GM12878 (cell line): ENCODE results near the gene F12. TPM values are rescaled to one million over a fixed set of nuclear protein-coding genes. Genes with fewer than 3 reads are reported as not detected.

Experiments used
- ATAC-seq: fragments of 200-7000 bp; cut with Tn5 transposase; 3 replicates; pipeline ENCODE4 v1.9.1; 2020; ENCODE audit warnings: mild to moderate bottlenecking, moderate library complexity
- BruUV-seq: library from RNA; stranded (reverse); fragments of 400-500 nt; replicated peaks from 2 replicates; lab custom pipeline; 2021; lab: Mats Ljungman, UMichigan
- CTCF ChIA-PET: fragments of 300-600 bp; sonication (Branson Sonifier 250); formaldehyde crosslinking; extraction: SDS; loops from one replicate; lab custom pipeline; 2021; ENCODE audit warnings: inconsistent platforms; lab: Yijun Ruan, JAX
- POLR2A ChIA-PET: fragments of 350-600 bp; formaldehyde crosslinking; extraction: SDS; loops from one replicate; lab custom pipeline; 2021; ENCODE audit warnings: inconsistent platforms; lab: Charles Lee
- RAD21 ChIA-PET: fragments of 300-600 bp; sonication (Branson Sonifier 250); formaldehyde crosslinking; loops from one replicate; lab custom pipeline; 2023; ENCODE audit warnings: antibody characterized with exemption; ENCODE audit not compliant: unreplicated experiment; lab: Charles Lee
- SMC1A ChIA-PET: fragments of 300-600 bp; sonication (Branson Sonifier 250); formaldehyde crosslinking; loops from one replicate; lab custom pipeline; 2023; ENCODE audit not compliant: unreplicated experiment, uncharacterized antibody; lab: Charles Lee
- DNase-seq: peaks from one replicate; pipeline ENCODE4 v3.0.0-alpha.2; 2011; ENCODE audit warnings: low read depth, low spot score
- FAIRE-seq: peaks from 3 replicates; lab custom pipeline; 2011; peaks lifted over from hg19 to GRCh38; lab: Jason Lieb, UNC
- H2AFZ ChIP-seq: 2 replicates; pipeline ENCODE4 v1.6.0; 2011; ENCODE audit warnings: low read depth, low read length, control low read depth; ENCODE audit not compliant: control insufficient read depth
- H3K27ac ChIP-seq: 2 replicates; pipeline ENCODE4 v1.5.1; 2011; ENCODE audit warnings: control low read depth; ENCODE audit not compliant: control insufficient read depth, insufficient read depth
- H3K27me3 ChIP-seq, 2 experiments: replicated peaks in 1 of 2; 2 replicates each; pipeline versions ENCODE4 v1.6.0 to v1.6.1; 2011; ENCODE audit warnings: low read length in 1 of 2; ENCODE audit not compliant: control insufficient read depth in 2 of 2, insufficient read depth in 2 of 2
- H3K36me3 ChIP-seq, 2 experiments: 2 replicates each; pipeline ENCODE4 v1.5.1; 2011; ENCODE audit warnings: low read length in 1 of 2; ENCODE audit not compliant: control insufficient read depth in 2 of 2, insufficient read depth in 2 of 2
- H3K4me1 ChIP-seq: 2 replicates; pipeline ENCODE4 v1.6.1; 2011; ENCODE audit warnings: mild to moderate bottlenecking, low read length, moderate library complexity, mixed read lengths; ENCODE audit not compliant: control insufficient read depth, insufficient read depth
- H3K4me2 ChIP-seq: 2 replicates; pipeline ENCODE4 v1.6.0; 2011; ENCODE audit warnings: control low read depth; ENCODE audit not compliant: control insufficient read depth, insufficient read depth
- H3K4me3 ChIP-seq: fragments of 200-600 bp; sonication (generic); 2 replicates; pipeline ENCODE4 v1.5.1; 2016
- H3K79me2 ChIP-seq: 2 replicates; pipeline ENCODE4 v1.6.0; 2011; ENCODE audit warnings: low read length; ENCODE audit not compliant: control insufficient read depth, insufficient read depth
- H3K9ac ChIP-seq: 2 replicates; pipeline ENCODE4 v1.8.0; 2011; ENCODE audit warnings: low read length, control low read depth, mixed read lengths; ENCODE audit not compliant: control insufficient read depth, insufficient read depth
- H3K9me3 ChIP-seq: replicated peaks from 3 replicates; pipeline ENCODE4 v1.5.1; 2011; ENCODE audit warnings: mild to moderate bottlenecking, low read length; ENCODE audit not compliant: control insufficient read depth, insufficient read depth
- H4K20me1 ChIP-seq: 2 replicates; pipeline ENCODE4 v1.6.0; 2011; ENCODE audit not compliant: control insufficient read depth, insufficient read depth
- BCL11A ChIP-seq: IDR thresholded peaks from 2 replicates; pipeline ENCODE4 v1.6.1; 2011; ENCODE audit warnings: low read depth, low read length
- CTCF ChIP-seq, 3 experiments: IDR thresholded peaks in 2 of 3; conservative IDR thresholded peaks in 1 of 3; 2 replicates each; pipeline ENCODE4 v1.5.1; 2011; ENCODE audit warnings: low read depth in 3 of 3, low read length in 3 of 3, mild to moderate bottlenecking in 3 of 3, control low read depth in 2 of 3, moderate library complexity in 2 of 3, inconsistent platforms in 1 of 3, mixed read lengths in 1 of 3; ENCODE audit not compliant: control insufficient read depth in 2 of 3, insufficient read depth in 1 of 3; ENCODE audit errors: extremely low read depth in 1 of 3
- ETV6 ChIP-seq, 2 experiments: fragments of 450-650 bp in 1 of 2; IDR thresholded peaks in 1 of 2; conservative IDR thresholded peaks in 1 of 2; 2 replicates each; pipeline ENCODE4 v1.6.1; 2014; ENCODE audit warnings: antibody characterized with exemption in 1 of 2, borderline replicate concordance in 1 of 2, low read depth in 1 of 2, mild to moderate bottlenecking in 1 of 2, moderate library complexity in 1 of 2
- GABPA ChIP-seq: IDR thresholded peaks from 2 replicates; pipeline ENCODE4 v1.6.1; 2014; ENCODE audit warnings: antibody characterized with exemption, low read depth, mild to moderate bottlenecking, inconsistent platforms
- LARP7 ChIP-seq: fragments of 450-650 bp; IDR thresholded peaks from 2 replicates; pipeline ENCODE4 v1.6.1; 2017; ENCODE audit warnings: mild to moderate bottlenecking
- MEF2A ChIP-seq: IDR thresholded peaks from 2 replicates; pipeline ENCODE4 v1.6.1; 2011; ENCODE audit warnings: low read depth, mild to moderate bottlenecking, low read length, moderate library complexity; ENCODE audit not compliant: insufficient read depth
- POU2F2 ChIP-seq: IDR thresholded peaks from 3 replicates; pipeline ENCODE4 v1.6.1; 2011; ENCODE audit warnings: low read depth, mild to moderate bottlenecking, low read length, borderline replicate concordance
- RFX5 ChIP-seq: IDR thresholded peaks from 2 replicates; pipeline ENCODE4 v1.6.1; 2011; ENCODE audit warnings: low read depth, low read length, improper control_type of control experiment
- SMC3 ChIP-seq: IDR thresholded peaks from 2 replicates; pipeline ENCODE4 v1.6.1; 2011; ENCODE audit warnings: low read length, improper control_type of control experiment, borderline replicate concordance
- SPI1 ChIP-seq: IDR thresholded peaks from 2 replicates; pipeline ENCODE4 v1.6.1; 2011; ENCODE audit warnings: low read depth, mild to moderate bottlenecking, low read length, moderate library complexity, borderline replicate concordance; ENCODE audit not compliant: insufficient read depth
- TAF1 ChIP-seq: IDR thresholded peaks from 2 replicates; pipeline ENCODE4 v1.6.1; 2011; ENCODE audit warnings: mild to moderate bottlenecking, low read depth, low read length, borderline replicate concordance
- TBL1XR1 ChIP-seq: IDR thresholded peaks from 2 replicates; pipeline ENCODE4 v1.6.1; 2012; ENCODE audit warnings: low read depth, low read length, improper control_type of control experiment
- TCF12 ChIP-seq: IDR thresholded peaks from 2 replicates; pipeline ENCODE4 v1.6.1; 2011; ENCODE audit warnings: low read depth, mild to moderate bottlenecking, low read length
- ZNF274 ChIP-seq: IDR thresholded peaks from one replicate; pipeline ENCODE4 v1.8.0; 2011; ENCODE audit not compliant: insufficient read length, insufficient read depth
- ZNF622 ChIP-seq: fragments of 450-650 bp; IDR thresholded peaks from 2 replicates; pipeline ENCODE4 v1.6.1; 2017; ENCODE audit warnings: mild to moderate bottlenecking, inconsistent platforms
- WGBS: methylation state at CpG from one replicate; pipeline ENCODE4 v1.1.6; 2016; ENCODE audit warnings: low lambda C conversion rate; ENCODE audit not compliant: insufficient replicate concordance, insufficient coverage; ENCODE audit errors: missing lambda C conversion rate; 5-methylcytosine and 5-hydroxymethylcytosine counted together
- in situ Hi-C: fragments of 300-500 bp; cut with MboI; formaldehyde crosslinking; loops from 9 replicates; pipeline ENCODE4 v1.14.3; 2018; ENCODE audit warnings: mixed read lengths
- intact Hi-C: fragments of 100-400 bp; cut with micrococcal nuclease; formaldehyde crosslinking; loops from one replicate; pipeline ENCODE4 v1.14.2; 2022; ENCODE audit not compliant: unreplicated experiment
- polyA plus RNA-seq, 11 experiments: library from polyadenylated mRNA; depleted of rRNA in 4 of 11; unstranded in 6 of 11; stranded (reverse) in 5 of 11; fragments of >200 nt; fragmentation: Nextera tagmentation in 4 of 11; fragmentation: Illumina TruSeq in 1 of 11; extraction: Ambion mirVana in 4 of 11; extraction: Trizol in 1 of 11; gene quantifications; 1 replicate in 1 of 11; 2 replicates in 10 of 11; pipeline versions ENCODE4 v1.2.1 to v1.2.3, GENCODE V29; 2011 to 2016; ENCODE audit warnings: inconsistent platforms in 2 of 11, missing spikeins in 2 of 11, low read depth in 1 of 11
- total RNA-seq, 4 experiments: library from RNA; depleted of rRNA in 3 of 4; stranded (reverse); fragments of >200 nt in 3 of 4; fragmentation: Illumina TruSeq in 1 of 4; extraction: Trizol in 1 of 4; gene quantifications; 2 replicates each; pipeline versions ENCODE4 v1.2.1 to v1.2.3, GENCODE V29; 2013 to 2021
- TF ChIP-seq, protein P1 (sequence below): IDR thresholded peaks from 2 replicates; pipeline ENCODE4 v1.6.1; 2011; ENCODE audit warnings: borderline replicate concordance, low read depth, mild to moderate bottlenecking, moderate library complexity, mixed read lengths, low read length; ENCODE audit not compliant: insufficient read depth; ENCODE audit errors: extremely low read length
- TF ChIP-seq, protein P2 (sequence below): fragments of 450-650 bp; IDR thresholded peaks from 2 replicates; pipeline ENCODE4 v1.6.1; 2017; ENCODE audit warnings: borderline replicate concordance

The F12 gene
- total and polyA plus RNA-seq, 10 of the 15 experiments (the other 5 are each of a cell fraction or from before 2014, with no cell fraction given) = 0.25 to 11.3 (median 5.5) TPM

GRCh38 chr5:177446200-177447065 is 37.1 kb upstream of the F12 start, which contains the start of gene PRR7:
TSS of gene PRR7 (plus strand) at chr5:177446814. CDS start at chr5:177455068, 8,254 bp downstream.
- H3K4me2 ChIP-seq = peak within 1 kb of the TSS; percentile 99
- peaks cover 32% of the 10 kb centered on the region for H3K4me1 ChIP-seq
- peak within 1 kb of the TSS; percentile 79 for H3K27ac ChIP-seq
- CTCF ChIA-PET = interaction anchor here (0.7 to 16.4 kb wide), 11 partner anchors 8 to 137 kb away, joined by 3 to 391 read pairs (median 4); partner anchors contain the start of genes GRK6 and PFN3
- SMC1A ChIA-PET = interaction anchor here (0.6 to 7.4 kb wide), 10 partner anchors 9 to 91 kb away, joined by 3 to 105 read pairs (median 7); partner anchors contain the start of genes GRK6 and PFN3
- intact Hi-C loops = no loop called here
- peak within 1 kb of the TSS; percentile 78 for H3K4me3 ChIP-seq
- ATAC-seq (peak; percentile 55), DNase-seq (no peak), FAIRE-seq (peak; percentile 68)
- peaks cover 0 to 3% of the 10 kb centered on the region in 2 experiments; a peak in 3 of 4 replicates for H3K36me3 ChIP-seq
- peak within 1 kb of the TSS; percentile 63 for H2AFZ ChIP-seq
- no peaks in the 10 kb centered on the region for H3K9me3 ChIP-seq
- POLR2A ChIA-PET = interaction anchor here (0.6 to 13.6 kb wide), 10 partner anchors 7 to 82 kb away, joined by 3 to 358 read pairs (median 7); partner anchors contain the start of genes F12 and GRK6
- H3K9ac ChIP-seq = peak within 1 kb of the TSS; percentile 81
- H3K79me2 ChIP-seq = peaks cover 14% of the 10 kb centered on the region
- whole genome bisulfite sequencing = 1% methylated on average over 51 of the region's 89 CpGs
- no peaks in the 10 kb centered on the region for H4K20me1 ChIP-seq
- RAD21 ChIA-PET = interaction anchor here (1.0 to 13.5 kb wide), 8 partner anchors 9 to 82 kb away, joined by 3 to 291 read pairs (median 14); partner anchors contain the start of genes GRK6 and PDLIM7
- in situ Hi-C loops = loop anchor here (5.0 kb wide), 1 partner anchor 129 kb away; no protein-coding TSS in a partner anchor
- H3K27me3 ChIP-seq = no peaks in the 10 kb centered on the region
- no TSS peak for BruUV-seq
- TF ChIP-seq POU2F2 (peak; percentile 44; the same call in 1 of the 3 replicates), ZNF622 (no peak), LARP7 (peak; percentile 96), SPI1 (no peak), BCL11A (no peak), ZNF274 (no peak), CTCF (IDR thresholded peaks at IDR 0.05 in 2 of 3, conservative IDR thresholded peaks at IDR 0.05 in 1 of 3; ENCODE audit: control insufficient read depth in 2 of 3, extremely low read depth in 1 of 3, insufficient read depth in 1 of 3, low read depth in 3 of 3, low read length in 3 of 3) (peak in 1 of 3 experiments; percentile 26; a peak in 1 of 6 replicates), TAF1 (0 out of 2 replicates have a peak, but pooled peaks have one; percentile 14), MEF2A (0 out of 2 replicates have a peak, but pooled peaks have one; percentile 8), SMC3 (peak; percentile 15; the same call in 1 of the 2 replicates), GABPA (no peak), TCF12 (peak; percentile 37; the same call in 1 of the 2 replicates), TBL1XR1 (no peak; the same call in 1 of the 2 replicates), ETV6 (conservative IDR thresholded peaks at IDR 0.05 in 1 of 2, IDR thresholded peaks at IDR 0.05 in 1 of 2; ENCODE audit: borderline replicate concordance in 1 of 2, low read depth in 1 of 2) (0 out of 4 replicates have a peak, but pooled peaks of 1 of the 2 experiments have one; percentile 17), RFX5 (no peak)
- TF ChIP-seq, protein P1, sequence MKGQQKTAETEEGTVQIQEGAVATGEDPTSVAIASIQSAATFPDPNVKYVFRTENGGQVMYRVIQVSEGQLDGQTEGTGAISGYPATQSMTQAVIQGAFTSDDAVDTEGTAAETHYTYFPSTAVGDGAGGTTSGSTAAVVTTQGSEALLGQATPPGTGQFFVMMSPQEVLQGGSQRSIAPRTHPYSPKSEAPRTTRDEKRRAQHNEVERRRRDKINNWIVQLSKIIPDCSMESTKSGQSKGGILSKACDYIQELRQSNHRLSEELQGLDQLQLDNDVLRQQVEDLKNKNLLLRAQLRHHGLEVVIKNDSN = no peak
- TF ChIP-seq, protein P2, sequence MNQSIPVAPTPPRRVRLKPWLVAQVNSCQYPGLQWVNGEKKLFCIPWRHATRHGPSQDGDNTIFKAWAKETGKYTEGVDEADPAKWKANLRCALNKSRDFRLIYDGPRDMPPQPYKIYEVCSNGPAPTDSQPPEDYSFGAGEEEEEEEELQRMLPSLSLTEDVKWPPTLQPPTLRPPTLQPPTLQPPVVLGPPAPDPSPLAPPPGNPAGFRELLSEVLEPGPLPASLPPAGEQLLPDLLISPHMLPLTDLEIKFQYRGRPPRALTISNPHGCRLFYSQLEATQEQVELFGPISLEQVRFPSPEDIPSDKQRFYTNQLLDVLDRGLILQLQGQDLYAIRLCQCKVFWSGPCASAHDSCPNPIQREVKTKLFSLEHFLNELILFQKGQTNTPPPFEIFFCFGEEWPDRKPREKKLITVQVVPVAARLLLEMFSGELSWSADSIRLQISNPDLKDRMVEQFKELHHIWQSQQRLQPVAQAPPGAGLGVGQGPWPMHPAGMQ = no peak
